GM21576 (cell line): ENCODE data around the gene ADAMTS2.

ENCODE experiments used
- ATAC-seq: cut with Tn5 transposase; IDR thresholded peaks from one replicate; pipeline ENCODE4 v1.9.1; 2021; ENCODE audit warnings: mild to moderate bottlenecking, moderate library complexity; ENCODE audit not compliant: unreplicated experiment

The ADAMTS2 gene

DNA sequence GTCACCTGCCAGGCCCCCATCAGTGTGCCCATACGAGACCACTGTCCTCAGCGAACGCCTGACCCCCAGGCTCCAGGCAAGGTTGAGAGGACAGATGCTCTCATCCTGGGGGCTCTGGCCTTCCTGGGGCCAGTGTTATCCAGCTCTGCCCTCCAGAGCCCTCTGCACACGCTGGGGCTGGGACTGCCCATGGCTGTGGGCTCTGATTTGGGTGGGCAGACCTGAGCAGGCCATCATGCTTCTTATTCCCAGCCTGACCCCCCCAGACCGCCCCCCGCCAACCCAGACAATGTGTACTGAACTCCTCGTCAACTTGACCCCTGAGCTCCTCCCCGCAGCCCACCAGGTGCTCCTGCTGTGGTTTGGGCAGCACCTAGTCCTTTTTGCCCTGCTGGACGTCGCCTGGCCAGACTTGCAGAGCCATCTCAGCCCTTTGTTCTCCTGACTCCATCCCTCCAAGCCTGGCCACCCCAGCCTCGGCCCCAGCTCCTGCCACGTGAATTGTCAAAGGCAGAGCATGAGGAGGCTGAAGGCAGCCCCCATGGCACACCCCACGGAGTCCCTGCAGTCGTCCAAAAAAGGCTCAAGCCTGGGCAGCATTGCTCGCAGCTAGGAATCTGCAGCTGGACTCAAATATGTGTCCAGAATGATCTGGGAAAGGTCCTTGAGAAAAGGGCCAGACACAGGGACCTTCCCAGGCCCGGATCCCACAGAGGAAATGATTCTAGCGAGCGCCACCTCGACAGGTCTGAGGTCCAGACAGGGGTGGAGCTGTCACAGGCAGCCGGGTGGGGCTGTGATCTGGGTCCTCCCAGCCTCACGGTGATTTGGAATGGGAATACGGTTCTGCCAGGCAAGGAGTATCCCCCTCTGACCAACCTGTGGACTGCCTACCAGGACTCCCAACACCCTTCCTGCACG, 87.0 kb downstream of the ADAMTS2 start:
- no peak for ATAC-seq

DNA sequence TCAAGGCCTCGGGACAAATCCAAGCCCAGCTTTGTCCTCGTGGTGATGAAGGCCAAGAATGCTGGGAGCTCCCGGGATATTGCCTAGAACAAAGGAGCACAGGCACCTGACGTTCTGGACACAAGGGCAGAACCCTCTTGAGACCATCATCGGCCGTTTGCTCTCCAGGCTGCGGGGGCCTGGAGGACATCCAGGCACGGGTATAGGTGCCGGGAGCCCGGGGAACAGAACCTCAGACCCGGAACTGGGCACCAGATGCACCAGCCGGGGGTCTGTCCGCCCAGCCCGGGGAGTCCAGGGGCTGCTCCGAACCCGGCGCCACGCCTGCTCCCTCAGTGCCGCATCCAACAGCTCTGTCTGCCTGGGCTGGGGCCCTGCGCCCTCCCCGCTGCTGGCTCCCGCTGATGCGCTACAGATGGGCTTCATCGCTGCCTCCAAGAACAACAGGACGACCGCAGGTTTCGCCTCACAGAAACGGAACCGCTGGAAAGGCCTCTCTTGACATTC, 88.0 kb downstream of the ADAMTS2 start:
- ATAC-seq = no peak

DNA sequence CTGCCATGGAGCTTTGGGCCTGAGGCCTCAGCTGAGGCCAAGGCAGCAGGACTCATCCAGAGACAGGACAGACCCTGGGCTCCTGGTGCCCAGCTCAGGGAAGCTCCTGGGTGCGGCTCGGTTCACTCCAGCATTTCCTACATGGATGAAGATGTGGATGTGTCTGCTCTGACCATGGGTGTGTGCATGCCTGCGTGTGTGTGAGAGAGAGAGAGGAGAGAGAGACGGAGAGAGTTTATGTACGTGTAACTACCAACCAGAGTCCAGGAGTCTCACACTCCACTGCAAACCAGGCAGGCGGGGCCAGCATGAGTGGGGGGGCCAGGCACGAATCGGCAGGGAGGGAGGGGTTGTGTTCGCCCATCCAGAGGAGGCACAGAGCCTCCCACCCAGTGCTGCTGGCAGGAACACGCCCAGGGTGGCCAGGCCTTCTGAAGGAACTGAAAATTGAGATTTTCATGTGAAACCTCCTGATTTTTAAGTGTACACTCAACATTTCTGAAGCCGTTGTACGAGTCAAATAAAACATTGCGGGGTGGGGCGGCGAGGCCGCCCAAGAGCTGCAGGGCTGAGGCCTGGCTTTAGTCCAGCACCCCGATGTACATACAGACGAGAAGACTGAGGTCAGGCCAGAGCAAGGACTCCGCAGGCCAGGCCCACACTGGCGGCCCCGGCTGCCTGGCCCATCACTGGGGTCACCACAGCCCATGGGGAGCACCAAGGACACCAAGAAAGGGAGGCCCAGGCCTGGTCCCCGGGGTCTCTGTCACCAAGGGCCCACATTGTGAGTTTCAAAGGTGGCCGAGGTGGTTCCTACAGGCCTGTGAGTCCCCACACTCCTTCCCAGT, 88.7 kb downstream of the ADAMTS2 start:
- no peak for ATAC-seq

DNA sequence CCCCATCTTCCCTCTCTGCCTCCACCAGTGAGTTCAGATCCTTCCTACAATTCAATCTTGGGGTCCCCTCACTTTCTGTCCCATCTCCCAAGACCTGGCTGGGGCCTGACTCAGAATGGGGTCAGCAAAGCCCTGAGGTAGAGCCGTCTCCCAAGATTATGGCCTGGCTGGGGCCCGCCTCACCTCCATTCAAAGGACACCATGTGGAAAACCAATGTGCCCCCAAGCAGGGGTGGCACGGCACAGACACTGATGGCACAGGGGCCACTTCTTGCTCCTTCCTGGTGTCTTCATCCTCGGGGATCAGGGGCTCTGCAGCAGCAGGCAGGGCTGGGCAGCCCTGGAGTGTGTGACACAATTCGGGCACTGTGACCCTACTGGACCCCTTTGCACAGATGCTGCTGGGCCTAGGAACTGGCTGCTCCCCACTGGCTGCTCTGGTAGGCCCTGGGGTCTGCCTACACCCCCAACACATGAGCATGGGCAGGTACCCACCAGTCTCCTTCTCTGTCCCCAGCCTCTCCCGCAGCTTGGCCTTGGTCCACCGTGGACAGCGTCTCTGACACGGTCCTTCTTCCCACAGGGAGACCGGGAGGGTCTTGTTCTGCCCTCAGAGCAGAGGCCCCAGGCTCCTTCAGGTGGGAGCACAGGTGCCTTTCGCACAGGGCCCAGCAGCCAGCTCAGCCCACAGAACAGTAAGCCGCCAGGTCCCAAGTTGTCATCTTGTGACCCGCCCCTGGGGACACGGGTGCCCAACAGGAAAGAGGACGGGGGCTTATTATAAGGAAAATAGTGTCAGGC, 89.5 kb downstream of the ADAMTS2 start:
- no peak for ATAC-seq

DNA sequence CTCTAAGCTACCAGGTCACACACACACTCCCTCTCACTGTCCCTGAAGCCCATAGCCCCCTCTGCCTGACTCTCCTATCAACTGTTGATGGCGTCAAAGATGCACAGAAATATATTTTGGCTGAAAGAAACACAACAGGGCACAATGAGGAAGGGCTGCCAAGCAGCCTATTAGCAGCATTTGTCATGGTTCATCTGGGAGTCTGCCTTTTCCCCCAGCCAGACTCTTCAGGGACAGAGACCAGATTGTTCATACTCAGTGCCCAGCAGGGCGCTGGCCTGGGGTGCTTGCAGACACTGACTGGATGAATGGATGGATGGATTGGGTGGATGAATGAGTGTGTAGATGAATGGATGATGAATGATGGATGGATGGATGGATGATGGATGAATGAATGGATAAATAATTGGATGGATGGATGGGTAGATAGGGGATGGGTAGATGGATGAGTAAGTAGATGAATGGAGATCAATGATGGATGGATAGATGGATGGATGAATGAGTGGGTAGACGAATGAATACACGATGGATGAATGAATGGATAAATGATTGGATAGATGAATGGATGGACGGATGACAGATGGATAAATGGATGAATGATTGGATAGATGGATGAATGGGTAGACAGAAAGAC, 90.5 kb downstream of the ADAMTS2 start:
- no peak for ATAC-seq

DNA sequence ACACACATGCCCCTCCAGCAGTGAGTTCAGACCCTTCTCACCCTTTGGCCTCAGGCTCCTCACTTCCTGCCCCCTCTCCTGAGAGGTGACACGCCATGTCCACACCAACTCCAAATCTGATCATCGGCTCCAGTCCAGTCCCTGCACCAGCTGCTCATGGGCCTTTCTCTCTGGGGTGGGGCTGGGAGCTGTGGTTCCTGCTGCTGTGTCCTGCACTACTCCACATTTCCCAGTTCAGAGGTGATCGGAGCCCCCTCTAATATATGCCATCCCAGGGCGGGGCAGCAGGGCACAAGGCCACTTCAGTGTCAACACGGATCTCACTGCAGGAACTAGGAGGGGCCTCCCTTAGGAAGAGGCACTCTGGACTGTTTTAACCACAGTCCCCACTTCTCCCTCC, 91.5 kb downstream of the ADAMTS2 start:
- no peak for ATAC-seq

DNA sequence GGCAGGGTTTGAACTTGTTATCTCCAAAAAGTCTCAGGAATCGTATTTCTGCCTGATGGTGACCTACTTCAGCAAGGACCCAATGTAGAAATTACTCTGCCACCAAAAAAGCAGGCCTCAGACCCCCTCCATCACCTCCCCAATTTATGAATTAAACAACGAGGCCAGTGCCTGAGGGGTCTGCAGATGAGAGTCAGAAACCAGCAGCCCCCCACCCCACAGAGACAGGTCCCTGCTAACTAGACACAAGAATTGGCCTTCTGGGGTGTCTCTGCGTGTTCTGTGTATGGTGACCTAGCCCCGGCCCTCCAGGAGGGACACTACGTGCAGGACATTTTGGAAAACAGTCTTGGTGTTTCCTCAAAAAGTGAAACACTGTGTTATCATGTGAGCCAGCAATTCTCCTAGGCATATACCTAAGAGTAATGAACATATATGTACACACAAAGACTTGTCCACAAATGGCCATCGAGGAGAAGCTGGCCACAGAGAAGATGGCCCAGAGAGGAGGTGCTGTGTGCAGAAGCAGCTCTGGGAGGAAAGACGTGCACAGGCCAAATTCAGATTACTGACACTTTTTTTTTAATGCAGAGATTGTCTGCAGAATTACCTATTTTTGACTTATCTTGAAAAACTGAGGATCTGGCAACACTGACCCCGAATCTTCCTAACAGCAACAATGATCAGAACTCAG, 93.8 kb downstream of the ADAMTS2 start:
- ATAC-seq = no peak

DNA sequence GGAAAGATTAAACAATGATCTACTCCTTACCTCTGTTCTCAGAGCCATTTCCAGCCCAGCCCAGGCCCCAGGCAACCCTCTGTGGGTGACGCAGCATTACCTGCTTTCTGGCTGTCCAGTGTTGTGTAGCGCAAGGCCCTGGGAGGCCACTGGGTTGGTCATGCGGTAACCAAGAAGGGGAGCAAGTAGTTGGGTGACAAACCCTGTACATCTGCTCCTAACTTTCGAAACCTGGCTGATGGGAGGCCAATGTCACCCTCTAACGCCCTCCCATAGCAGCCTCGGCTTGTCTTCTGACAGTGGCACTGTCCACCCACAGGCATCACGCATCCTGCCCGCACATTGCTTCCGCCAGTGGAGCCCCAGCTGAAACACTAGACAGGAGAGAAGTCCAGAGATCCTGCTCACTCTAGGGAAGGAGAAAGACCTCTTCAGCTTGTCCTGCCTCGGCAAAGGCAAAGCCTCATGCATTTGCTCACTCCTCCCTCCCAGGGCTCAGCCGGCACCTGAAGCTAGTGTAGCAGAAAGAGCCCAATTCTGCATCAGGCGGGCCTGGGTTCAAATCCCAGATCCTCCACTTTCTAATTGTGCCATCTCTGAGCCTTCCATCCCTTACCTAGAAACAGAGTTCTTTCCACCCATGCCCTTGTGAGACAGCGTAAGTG, 94.6 kb downstream of the ADAMTS2 start:
- ATAC-seq = no peak

DNA sequence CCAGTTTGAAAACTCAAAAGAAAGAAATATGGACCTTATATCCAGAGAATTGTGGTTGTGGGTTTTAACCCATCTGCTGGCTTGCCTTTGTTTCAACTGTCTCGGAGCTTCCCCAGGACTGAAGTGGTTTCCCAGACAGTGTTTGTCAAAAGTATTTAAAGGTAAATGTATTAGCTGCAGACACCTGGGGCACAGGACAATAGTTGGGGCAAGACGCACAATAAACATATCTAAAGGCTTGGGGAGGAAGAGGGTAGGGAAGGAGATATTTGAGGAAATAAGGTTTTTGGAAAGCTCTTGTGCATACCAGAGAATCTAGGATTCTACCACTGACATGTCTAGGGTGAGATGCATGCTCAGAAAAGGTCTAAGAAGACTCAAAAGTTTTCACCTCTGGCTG, 99.0 kb downstream of the ADAMTS2 start:
- ATAC-seq = no peak

DNA sequence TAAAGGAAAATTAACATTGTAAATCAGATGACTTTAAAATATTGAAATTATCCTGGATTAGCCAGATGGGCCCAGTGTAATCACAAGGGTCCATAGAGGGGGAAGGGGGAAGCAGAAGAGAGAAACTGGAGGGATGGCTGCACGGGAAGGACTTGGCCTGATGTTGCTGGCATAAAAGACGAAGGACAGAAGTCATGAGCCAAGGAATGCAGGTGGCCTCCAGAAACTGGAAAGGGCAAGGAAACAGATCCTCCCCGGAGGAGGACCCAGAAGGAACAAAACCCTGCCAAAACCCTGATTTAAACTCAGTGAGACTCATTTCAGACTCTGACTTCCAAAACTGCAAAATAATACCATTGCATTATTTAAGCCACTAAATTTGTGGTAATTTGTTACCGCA, 100.2 kb downstream of the ADAMTS2 start:
- no peak for ATAC-seq

DNA sequence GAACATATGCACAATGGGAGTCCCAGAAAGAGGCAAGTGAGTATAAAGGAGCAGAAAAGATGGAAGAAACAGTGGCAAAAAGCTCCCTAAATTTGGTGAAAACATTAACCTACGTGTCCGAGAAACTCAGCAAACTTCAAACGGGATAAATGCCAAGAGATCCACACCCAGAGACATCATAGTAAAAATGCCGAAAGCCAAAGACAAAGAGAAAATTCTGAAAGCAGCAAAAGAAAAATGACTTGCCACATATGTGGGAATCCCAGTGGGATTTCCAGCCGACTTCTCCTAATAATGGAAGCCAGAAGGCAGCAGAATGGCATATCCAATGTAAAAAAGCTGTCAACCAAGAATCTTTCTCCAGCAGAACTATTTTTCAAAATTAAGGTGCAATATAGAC, 101.2 kb downstream of the ADAMTS2 start:
- ATAC-seq = no peak

DNA sequence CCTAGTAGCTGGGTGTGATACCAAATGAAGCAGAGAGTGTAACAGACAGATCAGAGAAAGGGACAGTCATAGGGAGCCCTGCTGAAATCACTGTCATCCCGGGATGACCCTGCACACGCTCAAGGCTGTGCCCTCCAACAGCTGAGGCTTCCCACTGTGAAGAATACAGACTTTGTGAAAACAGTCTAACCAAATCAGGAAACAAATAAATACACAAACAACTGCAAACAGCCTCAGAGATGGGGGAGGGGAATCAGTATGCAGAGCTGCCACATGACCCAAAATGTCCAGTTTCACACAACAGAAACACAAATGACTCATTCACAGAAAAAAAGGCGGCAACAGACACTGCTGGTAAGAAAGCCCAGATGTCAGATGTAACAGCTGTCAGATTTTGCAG, 101.9 kb downstream of the ADAMTS2 start:
- no peak for ATAC-seq

DNA sequence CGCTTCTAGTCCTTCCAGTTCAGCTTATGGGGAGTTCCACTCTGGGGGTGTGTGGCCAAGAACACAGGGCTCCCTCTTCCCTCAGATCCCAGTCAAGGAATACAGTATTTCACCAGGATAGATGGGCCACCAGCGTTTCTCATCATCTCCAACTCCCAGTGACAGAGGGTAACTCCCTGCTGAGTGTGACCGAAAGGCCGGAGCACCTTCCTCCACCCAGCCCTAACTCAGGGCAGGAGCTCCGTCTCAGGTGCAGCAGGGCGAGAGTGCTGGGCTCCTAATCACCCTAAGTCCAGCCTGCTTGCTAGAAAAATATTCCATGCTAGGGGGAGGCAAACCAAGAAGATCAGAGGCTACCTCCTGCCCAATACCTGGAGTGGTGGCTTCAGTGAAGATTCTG, 102.6 kb downstream of the ADAMTS2 start:
- ATAC-seq = no peak

DNA sequence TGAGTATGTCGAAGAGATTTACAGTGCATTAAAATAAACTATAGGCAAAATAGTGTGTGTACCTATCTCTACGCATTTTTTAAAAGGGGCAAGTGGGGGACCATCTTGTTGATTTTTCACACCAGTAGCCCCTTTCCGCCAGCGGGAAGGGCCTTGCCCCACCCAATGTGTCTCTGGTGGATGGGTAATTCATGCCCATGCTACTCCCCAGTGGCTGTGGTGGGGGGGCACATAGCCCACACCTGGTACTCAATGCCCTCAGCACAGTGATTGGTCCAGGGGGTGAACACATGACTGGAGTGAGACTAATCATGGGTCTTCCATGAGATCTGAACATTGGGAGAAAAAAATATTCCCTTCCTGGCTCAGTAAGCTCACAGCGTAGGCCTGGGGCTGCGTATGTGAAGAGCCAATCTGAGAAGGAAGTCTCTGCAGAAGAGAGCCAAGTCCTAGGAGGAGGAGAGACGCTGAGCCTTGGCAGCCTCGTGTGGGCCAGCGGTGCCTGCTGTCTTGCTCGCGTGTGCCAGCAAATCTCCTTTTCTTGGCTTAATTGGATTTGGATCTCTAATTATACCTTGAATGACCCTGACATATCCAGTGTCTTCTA, 103.4 kb downstream of the ADAMTS2 start:
- no peak for ATAC-seq

DNA sequence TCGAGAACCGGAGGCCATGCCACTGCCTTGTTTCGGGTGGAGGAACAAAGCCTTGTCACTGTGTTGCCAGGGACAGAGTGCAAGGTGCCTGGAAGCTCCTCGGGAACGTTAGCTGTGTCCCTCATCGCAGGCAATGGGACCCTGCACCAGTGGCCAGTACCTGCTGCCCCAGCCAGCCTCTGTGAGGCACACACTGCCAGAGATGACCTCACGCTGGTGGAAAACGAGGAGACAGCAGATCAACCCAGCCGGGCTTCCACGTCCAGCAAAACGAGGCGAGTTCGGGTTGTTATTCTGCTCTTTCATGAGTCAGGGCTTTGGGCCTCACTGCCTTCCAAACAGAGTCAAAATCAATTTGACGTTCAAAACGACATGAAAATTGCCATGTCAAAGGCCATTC, 104.1 kb downstream of the ADAMTS2 start:
- ATAC-seq = no peak

DNA sequence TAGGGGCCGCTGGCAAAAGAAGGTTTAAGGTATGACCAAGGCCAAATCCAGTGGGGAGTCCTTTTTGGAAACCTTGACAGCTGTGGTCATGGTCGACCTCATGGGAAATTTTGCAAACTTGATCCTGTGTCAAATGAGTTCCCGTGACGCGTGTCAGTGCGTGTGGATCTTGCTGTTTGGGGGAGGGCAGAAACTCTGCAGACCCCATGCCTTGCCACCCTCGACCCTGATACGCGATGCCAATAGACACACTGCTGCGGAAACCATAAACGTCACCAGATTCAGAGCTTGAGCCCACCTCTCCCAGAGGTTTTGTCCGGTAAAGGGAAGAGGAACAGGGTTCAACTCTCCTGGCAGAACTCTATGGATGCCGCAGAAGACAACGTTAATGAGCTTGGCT, 104.7 kb downstream of the ADAMTS2 start:
- ATAC-seq = no peak

DNA sequence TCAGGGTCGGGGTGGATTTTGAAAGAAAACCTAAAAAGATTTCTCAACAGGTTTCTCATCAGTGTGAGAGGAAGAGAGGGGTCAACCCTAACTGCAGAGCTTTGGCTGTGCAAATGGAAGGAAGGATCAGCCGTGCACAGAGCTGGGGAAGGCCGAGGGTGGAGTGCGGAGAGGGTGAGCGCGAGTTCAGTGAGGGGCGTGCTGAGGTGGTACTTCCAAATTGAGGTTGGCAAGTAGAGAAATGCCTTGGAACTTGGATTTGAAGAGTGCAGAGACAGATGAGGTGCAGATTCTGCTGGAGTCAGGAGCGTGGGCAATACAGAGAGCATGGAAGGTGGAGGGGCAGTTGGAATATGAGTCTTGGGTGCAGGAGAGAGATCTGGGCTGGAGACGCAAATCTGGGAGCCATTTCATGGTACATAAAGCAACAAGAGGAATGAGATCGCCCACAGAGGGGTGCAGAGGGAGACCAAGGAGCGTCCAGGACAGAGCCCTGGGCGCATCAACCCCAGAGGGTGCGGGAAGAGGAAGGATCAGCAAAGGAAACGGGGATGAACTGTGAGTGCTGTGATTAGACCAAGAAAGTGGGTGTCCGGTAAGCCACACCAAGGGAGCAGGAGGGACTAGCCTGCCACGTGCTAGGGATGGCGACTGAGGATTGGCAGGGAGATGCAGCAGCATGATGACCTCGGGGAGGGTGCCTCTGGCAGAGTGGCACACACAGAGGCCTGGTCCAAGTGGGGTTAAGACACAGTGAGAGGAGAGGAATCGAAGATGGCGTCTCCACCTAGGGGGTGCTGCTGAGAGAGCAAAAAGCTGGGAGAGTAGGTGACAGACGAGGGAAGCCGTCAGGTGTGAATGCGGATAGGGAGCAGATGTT, 105.8 kb downstream of the ADAMTS2 start:
- no peak for ATAC-seq

DNA sequence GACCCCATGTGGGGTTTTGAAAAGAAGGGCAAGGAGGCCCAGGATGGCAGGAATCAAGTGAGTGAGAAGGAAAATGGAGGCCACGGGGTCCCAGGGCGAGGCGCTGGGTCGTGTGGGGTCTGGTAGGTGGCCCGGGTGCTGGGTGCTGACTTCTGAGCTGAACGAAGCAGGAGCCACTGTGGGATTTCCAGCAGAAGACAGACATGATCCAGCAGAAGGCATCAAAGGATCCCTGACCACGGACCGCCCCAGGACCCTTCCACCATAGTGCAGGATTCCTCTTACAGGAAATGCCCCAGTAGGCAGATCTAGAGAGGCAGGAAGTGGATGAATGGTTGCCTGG, 106.7 kb downstream of the ADAMTS2 start:
- no peak for ATAC-seq
